HEK293 (cell line): ENCODE data around the gene INHBA.

ENCODE experiments used
- CTCF ChIA-PET: fragments of 350-600 bp; formaldehyde crosslinking; extraction: SDS; loops from one replicate; lab custom pipeline; 2021; ENCODE audit warnings: antibody characterized with exemption; lab: Yijun Ruan, JAX
- POLR2A ChIA-PET: fragments of 300-600 bp; formaldehyde crosslinking; extraction: SDS; loops from one replicate; lab custom pipeline; 2020; ENCODE audit warnings: antibody characterized with exemption, inconsistent platforms; lab: Yijun Ruan, JAX
- H3K27ac ChIP-seq: fragments of 200-500 bp; sonication (Bioruptor generic); 2 replicates; pipeline ENCODE4 v1.5.1; 2014; ENCODE audit warnings: low read depth, low read length, control low read depth, inconsistent platforms; ENCODE audit errors: extremely low read depth
- H3K36me3 ChIP-seq, 2 experiments: fragments of 200-500 bp in 1 of 2; sonication (Bioruptor generic) in 1 of 2; 1 replicate in 1 of 2; 2 replicates in 1 of 2; pipeline ENCODE4 v1.5.1; 2014 to 2017; ENCODE audit warnings: inconsistent platforms in 2 of 2, low read length in 2 of 2; ENCODE audit not compliant: control insufficient read depth in 2 of 2, insufficient read depth in 1 of 2
- H3K4me1 ChIP-seq: fragments of 200-500 bp; sonication (Bioruptor generic); 2 replicates; pipeline ENCODE4 v1.5.1; 2014; ENCODE audit warnings: mild to moderate bottlenecking, low read length, inconsistent platforms; ENCODE audit not compliant: control insufficient read depth, insufficient read depth
- H3K4me3 ChIP-seq: 2 replicates; pipeline ENCODE4 v1.5.1; 2011; ENCODE audit warnings: low read depth, mild to moderate bottlenecking, control low read depth, low read length, moderate library complexity
- H3K9me3 ChIP-seq: fragments of 200-500 bp; sonication (Bioruptor generic); 2 replicates; pipeline ENCODE4 v1.5.1; 2014; ENCODE audit warnings: low read depth, low read length, inconsistent platforms; ENCODE audit not compliant: control insufficient read depth, insufficient read depth
- FEZF1 ChIP-seq: fragments of 450-650 bp; formaldehyde crosslinking; IDR thresholded peaks from 2 replicates; pipeline ENCODE4 v1.5.1; 2016; ENCODE audit warnings: missing biosample characterization, missing genetic modification characterization
- GLIS1 ChIP-seq: fragments of 450-650 bp; formaldehyde crosslinking; IDR thresholded peaks from 2 replicates; pipeline ENCODE4 v1.5.1; 2016; ENCODE audit warnings: missing biosample characterization, missing genetic modification characterization
- MZF1 ChIP-seq: fragments of 450-650 bp; formaldehyde crosslinking; IDR thresholded peaks from 2 replicates; pipeline ENCODE4 v1.5.1; 2017; ENCODE audit warnings: missing biosample characterization, missing genetic modification characterization, borderline replicate concordance
- OSR2 ChIP-seq: fragments of 450-650 bp; formaldehyde crosslinking; IDR thresholded peaks from 2 replicates; pipeline ENCODE4 v1.5.1; 2016; ENCODE audit warnings: missing biosample characterization, missing genetic modification characterization
- SCRT2 ChIP-seq: fragments of 450-650 bp; formaldehyde crosslinking; IDR thresholded peaks from 2 replicates; pipeline ENCODE4 v1.5.1; 2016; ENCODE audit warnings: missing biosample characterization, missing genetic modification characterization
- TCF7L2 ChIP-seq: IDR thresholded peaks from 2 replicates; pipeline ENCODE4 v1.6.1; 2011; ENCODE audit warnings: low read depth, mild to moderate bottlenecking, inconsistent platforms, low read length, moderate library complexity, borderline replicate concordance
- TRIM28 ChIP-seq: IDR thresholded peaks from 2 replicates; pipeline ENCODE4 v1.6.1; 2011; ENCODE audit warnings: low read length, control low read depth, borderline replicate concordance
- ZNF146 ChIP-seq: fragments of 450-650 bp; formaldehyde crosslinking; IDR thresholded peaks from 2 replicates; pipeline ENCODE4 v1.5.1; 2016; ENCODE audit warnings: missing biosample characterization, missing genetic modification characterization
- ZNF174 ChIP-seq: fragments of 450-650 bp; formaldehyde crosslinking; IDR thresholded peaks from 2 replicates; pipeline ENCODE4 v1.5.0; 2017; ENCODE audit warnings: missing biosample characterization, mild to moderate bottlenecking, missing genetic modification characterization
- ZNF501 ChIP-seq: fragments of 450-650 bp; formaldehyde crosslinking; IDR thresholded peaks from 2 replicates; pipeline ENCODE4 v1.5.1; 2016; ENCODE audit warnings: missing biosample characterization, missing genetic modification characterization
- ZNF555 ChIP-seq: fragments of 450-650 bp; formaldehyde crosslinking; conservative IDR thresholded peaks from 2 replicates; pipeline ENCODE4 v1.5.1; 2017; ENCODE audit warnings: missing biosample characterization, mild to moderate bottlenecking, missing genetic modification characterization, inconsistent platforms
- ZNF701 ChIP-seq: fragments of 450-650 bp; formaldehyde crosslinking; IDR thresholded peaks from 2 replicates; pipeline ENCODE4 v1.5.1; 2016; ENCODE audit warnings: missing biosample characterization, missing genetic modification characterization
- ZNF843 ChIP-seq: fragments of 450-650 bp; formaldehyde crosslinking; IDR thresholded peaks from 2 replicates; pipeline ENCODE4 v1.5.1; 2016; ENCODE audit warnings: missing biosample characterization, missing genetic modification characterization
- TF ChIP-seq, protein P1 (sequence below): fragments of 450-650 bp; formaldehyde crosslinking; IDR thresholded peaks from 2 replicates; pipeline ENCODE4 v1.5.1; 2016; ENCODE audit warnings: missing biosample characterization, missing genetic modification characterization
- TF ChIP-seq, protein P2 (sequence below): fragments of 450-650 bp; formaldehyde crosslinking; IDR thresholded peaks from 2 replicates; pipeline ENCODE4 v1.5.1; 2017; ENCODE audit warnings: missing biosample characterization, missing genetic modification characterization
- TF ChIP-seq, protein P3 (sequence below): fragments of 450-650 bp; formaldehyde crosslinking; conservative IDR thresholded peaks from 2 replicates; pipeline ENCODE4 v1.5.1; 2016; ENCODE audit warnings: low read depth, missing biosample characterization, missing genetic modification characterization
- TF ChIP-seq, protein P4 (sequence below): fragments of 450-650 bp; formaldehyde crosslinking; IDR thresholded peaks from 2 replicates; pipeline ENCODE4 v1.5.1; 2017; ENCODE audit warnings: missing biosample characterization, missing genetic modification characterization

Gene INHBA

DNA sequence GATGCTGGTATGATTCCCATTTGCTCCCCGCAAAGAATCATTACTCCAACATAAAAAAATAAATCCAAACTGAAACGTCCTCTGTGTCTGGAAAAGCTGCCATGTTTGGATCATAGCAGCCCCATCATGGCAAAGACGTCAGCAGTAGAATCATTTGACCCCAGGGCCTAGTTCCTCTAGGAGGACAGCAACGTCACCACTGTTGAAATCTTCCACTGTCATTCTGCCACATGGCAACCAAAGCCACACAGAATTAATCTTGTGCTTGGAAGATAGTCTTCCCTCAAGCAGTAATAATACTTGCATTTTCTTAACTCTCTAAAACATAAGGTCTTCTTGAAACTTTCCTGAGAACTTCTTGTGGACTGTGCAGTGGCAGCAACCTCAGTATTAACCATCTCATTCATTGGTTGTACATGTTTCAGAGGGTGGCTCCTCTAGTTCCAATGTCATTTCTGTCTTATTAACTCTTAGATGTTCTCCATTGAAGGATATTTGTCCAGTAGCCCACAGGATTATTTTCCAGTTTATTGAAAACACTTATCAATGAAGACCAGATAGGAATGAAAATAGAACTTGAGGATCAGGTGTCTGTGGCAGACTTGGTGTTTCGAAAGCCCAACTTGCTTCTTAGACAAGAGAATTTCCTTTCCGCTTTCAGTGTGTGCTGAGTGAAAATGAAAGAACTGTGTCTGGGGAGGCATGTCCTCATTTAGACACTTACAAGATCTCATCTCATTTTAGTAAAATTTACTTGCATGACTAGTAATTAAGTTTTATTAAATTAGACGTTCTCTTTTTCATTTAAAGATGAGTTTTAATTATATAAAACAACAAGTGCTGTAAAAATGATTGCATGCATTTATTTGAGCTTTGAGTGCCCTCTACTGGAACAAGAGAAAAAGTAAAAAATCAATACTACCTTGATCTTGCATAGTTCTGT is 28.9 kb upstream of the INHBA start (continued):
- TF ChIP-seq ZNF174 (tag by site-specific recombination) (no peak), ZNF146 (no peak), GLIS1 (tag by site-specific recombination) (no peak), MZF1 (tag by site-specific recombination) (no peak), SCRT2 (peak; percentile 33; the same call in 1 of the 2 replicates), ZNF501 (tag by site-specific recombination) (no peak)
- TF ChIP-seq, protein P1, sequence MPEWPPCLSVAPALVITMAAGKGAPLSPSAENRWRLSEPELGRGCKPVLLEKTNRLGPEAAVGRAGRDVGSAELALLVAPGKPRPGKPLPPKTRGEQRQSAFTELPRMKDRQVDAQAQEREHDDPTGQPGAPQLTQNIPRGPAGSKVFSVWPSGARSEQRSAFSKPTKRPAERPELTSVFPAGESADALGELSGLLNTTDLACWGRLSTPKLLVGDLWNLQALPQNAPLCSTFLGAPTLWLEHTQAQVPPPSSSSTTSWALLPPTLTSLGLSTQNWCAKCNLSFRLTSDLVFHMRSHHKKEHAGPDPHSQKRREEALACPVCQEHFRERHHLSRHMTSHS (tag by site-specific recombination) = no peak
- TF ChIP-seq, protein P2, sequence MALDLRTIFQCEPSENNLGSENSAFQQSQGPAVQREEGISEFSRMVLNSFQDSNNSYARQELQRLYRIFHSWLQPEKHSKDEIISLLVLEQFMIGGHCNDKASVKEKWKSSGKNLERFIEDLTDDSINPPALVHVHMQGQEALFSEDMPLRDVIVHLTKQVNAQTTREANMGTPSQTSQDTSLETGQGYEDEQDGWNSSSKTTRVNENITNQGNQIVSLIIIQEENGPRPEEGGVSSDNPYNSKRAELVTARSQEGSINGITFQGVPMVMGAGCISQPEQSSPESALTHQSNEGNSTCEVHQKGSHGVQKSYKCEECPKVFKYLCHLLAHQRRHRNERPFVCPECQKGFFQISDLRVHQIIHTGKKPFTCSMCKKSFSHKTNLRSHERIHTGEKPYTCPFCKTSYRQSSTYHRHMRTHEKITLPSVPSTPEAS = peak; percentile 28; the same call in 1 of the 2 replicates
- TF ChIP-seq, all 188 proteins: peak for 3

DNA sequence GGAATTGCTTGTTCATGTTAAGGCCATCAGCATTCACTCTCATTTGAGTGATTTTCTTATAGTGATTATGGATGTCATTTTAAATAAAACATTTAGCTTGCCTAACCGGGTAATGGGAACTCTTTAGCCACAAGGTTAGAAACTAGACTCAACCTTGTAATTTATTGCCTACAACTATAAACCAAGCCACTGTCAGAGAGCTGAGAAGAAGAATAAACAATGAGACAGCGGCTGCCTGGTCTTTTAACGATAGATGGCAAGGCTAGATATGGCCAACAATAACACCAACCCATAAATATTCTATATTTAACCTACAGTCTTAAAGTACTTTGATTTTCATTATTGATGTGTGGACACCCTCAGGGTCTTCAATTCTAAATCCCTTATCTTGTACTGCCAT is 27.8 kb upstream of the INHBA start:
- TF ChIP-seq FEZF1 (tag by site-specific recombination) (peak; percentile 39; the same call in 1 of the 2 replicates), OSR2 (tag by site-specific recombination) (0 out of 2 replicates have a peak, but pooled peaks have one; percentile 37), ZNF843 (peak; percentile 58), ZNF555 (tag by site-specific recombination) (no peak), TRIM28 (peak; percentile 68; the same call in 1 of the 2 replicates), TCF7L2 (peak; percentile 48; the same call in 1 of the 2 replicates), ZNF701 (tag by site-specific recombination) (no peak)
- TF ChIP-seq, protein P3, sequence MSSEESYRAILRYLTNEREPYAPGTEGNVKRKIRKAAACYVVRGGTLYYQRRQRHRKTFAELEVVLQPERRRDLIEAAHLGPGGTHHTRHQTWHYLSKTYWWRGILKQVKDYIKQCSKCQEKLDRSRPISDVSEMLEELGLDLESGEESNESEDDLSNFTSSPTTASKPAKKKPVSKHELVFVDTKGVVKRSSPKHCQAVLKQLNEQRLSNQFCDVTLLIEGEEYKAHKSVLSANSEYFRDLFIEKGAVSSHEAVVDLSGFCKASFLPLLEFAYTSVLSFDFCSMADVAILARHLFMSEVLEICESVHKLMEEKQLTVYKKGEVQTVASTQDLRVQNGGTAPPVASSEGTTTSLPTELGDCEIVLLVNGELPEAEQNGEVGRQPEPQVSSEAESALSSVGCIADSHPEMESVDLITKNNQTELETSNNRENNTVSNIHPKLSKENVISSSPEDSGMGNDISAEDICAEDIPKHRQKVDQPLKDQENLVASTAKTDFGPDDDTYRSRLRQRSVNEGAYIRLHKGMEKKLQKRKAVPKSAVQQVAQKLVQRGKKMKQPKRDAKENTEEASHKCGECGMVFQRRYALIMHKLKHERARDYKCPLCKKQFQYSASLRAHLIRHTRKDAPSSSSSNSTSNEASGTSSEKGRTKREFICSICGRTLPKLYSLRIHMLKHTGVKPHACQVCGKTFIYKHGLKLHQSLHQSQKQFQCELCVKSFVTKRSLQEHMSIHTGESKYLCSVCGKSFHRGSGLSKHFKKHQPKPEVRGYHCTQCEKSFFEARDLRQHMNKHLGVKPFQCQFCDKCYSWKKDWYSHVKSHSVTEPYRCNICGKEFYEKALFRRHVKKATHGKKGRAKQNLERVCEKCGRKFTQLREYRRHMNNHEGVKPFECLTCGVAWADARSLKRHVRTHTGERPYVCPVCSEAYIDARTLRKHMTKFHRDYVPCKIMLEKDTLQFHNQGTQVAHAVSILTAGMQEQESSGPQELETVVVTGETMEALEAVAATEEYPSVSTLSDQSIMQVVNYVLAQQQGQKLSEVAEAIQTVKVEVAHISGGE (tag by site-specific recombination) = no peak
- TF ChIP-seq, protein P4, sequence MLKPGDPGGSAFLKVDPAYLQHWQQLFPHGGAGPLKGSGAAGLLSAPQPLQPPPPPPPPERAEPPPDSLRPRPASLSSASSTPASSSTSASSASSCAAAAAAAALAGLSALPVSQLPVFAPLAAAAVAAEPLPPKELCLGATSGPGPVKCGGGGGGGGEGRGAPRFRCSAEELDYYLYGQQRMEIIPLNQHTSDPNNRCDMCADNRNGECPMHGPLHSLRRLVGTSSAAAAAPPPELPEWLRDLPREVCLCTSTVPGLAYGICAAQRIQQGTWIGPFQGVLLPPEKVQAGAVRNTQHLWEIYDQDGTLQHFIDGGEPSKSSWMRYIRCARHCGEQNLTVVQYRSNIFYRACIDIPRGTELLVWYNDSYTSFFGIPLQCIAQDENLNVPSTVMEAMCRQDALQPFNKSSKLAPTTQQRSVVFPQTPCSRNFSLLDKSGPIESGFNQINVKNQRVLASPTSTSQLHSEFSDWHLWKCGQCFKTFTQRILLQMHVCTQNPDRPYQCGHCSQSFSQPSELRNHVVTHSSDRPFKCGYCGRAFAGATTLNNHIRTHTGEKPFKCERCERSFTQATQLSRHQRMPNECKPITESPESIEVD (tag by site-specific recombination) = peak; percentile 44; the same call in 1 of the 2 replicates
- TF ChIP-seq, all 188 proteins: peak for 6
- CTCF ChIA-PET = interaction anchor here (0.5 to 1.5 kb wide), 9 partner anchors 26 to 1517 kb away, joined by 3 to 4 read pairs (median 3); no protein-coding TSS in a partner anchor
- H3K4me3 ChIP-seq = no peak overlapping the region
- no peaks in the 10 kb centered on the region for H3K9me3 ChIP-seq
- H3K27ac ChIP-seq = peak overlapping the region; percentile 27; the same call in 1 of the 2 replicates
- H3K4me1 ChIP-seq = peaks cover 8% of the 10 kb centered on the region; the same call in 1 of the 2 replicates
- POLR2A ChIA-PET = no interaction called here
- H3K36me3 ChIP-seq = no peaks in the 10 kb centered on the region
